ENCODE data around the gene IRGC. TPM values are rescaled to one million over a fixed set of nuclear protein-coding genes. Genes with fewer than 3 reads are reported as not detected.

The IRGC gene
- polyA plus RNA-seq, 2 of the 4 experiments (the other 2 are of a cell fraction): not detected

DNA sequence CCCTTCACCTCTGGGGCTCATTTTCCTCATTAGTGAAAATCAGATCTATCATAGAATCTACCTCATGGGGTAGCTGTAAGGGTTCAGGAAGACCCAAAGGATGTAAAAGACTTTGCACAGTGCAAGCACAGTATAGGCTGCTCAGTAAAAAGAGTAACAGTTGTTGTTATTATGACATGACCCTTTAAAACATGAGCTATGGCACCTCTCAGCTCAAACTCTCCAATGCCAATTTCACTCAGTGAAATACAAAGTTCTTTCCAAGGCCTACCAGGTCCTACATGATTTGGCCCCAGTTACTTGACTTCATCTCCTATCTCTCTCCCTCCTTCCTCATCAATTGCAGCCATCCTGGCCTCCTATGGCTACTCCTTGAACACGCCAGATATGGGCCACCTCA is 34.0 kb downstream of the IRGC start:
- ChIA-PET CTCF (interaction anchor here (0.7 to 2.1 kb wide), 6 partner anchors 12 to 81 kb away, joined by 3 to 5 read pairs (median 4); partner anchors contain the start of gene PLAUR), POLR2A (no interaction called here)
- no peak for DNase-seq (ENCODE audit: low read depth in 1 of 2, low spot score in 1 of 2)
- no peaks in the 10 kb centered on the region for H3K9me3 ChIP-seq
- TF ChIP-seq SREBF2 (IDR thresholded peaks at IDR 0.05) (no peak), ZFP36 (IDR thresholded peaks at IDR 0.05; ENCODE audit: borderline replicate concordance, partially characterized antibody) (no peak), ZC3H11A (IDR thresholded peaks at IDR 0.05) (no peak), NPAS2 (CRISPR knock-in tag; IDR thresholded peaks at IDR 0.05; ENCODE audit: borderline replicate concordance) (no peak), MAZ (IDR thresholded peaks at IDR 0.05; ENCODE audit: borderline replicate concordance, low read depth, low read length) (no peak), GATA3 (IDR thresholded peaks at IDR 0.05; ENCODE audit: borderline replicate concordance) (no peak), NR3C1 (IDR thresholded peaks at IDR 0.05) (no peak), PHF8 (IDR thresholded peaks at IDR 0.05; ENCODE audit: borderline replicate concordance, low read depth) (no peak), RARB (CRISPR knock-in tag; IDR thresholded peaks at IDR 0.05) (no peak)
- TF ChIP-seq, protein P1, sequence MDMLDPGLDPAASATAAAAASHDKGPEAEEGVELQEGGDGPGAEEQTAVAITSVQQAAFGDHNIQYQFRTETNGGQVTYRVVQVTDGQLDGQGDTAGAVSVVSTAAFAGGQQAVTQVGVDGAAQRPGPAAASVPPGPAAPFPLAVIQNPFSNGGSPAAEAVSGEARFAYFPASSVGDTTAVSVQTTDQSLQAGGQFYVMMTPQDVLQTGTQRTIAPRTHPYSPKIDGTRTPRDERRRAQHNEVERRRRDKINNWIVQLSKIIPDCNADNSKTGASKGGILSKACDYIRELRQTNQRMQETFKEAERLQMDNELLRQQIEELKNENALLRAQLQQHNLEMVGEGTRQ (IDR thresholded peaks at IDR 0.05): no peak
- TF ChIP-seq, protein P2, sequence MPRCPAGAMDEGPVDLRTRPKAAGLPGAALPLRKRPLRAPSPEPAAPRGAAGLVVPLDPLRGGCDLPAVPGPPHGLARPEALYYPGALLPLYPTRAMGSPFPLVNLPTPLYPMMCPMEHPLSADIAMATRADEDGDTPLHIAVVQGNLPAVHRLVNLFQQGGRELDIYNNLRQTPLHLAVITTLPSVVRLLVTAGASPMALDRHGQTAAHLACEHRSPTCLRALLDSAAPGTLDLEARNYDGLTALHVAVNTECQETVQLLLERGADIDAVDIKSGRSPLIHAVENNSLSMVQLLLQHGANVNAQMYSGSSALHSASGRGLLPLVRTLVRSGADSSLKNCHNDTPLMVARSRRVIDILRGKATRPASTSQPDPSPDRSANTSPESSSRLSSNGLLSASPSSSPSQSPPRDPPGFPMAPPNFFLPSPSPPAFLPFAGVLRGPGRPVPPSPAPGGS (IDR thresholded peaks at IDR 0.05): no peak
- no peak for FAIRE-seq
- no peak overlapping the region for H3K4me3 ChIP-seq
- peaks cover 23% of the 10 kb centered on the region for H3K4me1 ChIP-seq
- no peak for ATAC-seq
- WGBS (ENCODE audit: missing lambda C conversion rate): 93% methylated on average over 1 of the region's 1 CpG
- no peak overlapping the region for H3K4me2 ChIP-seq
- no peak overlapping the region for H3K27ac ChIP-seq

DNA sequence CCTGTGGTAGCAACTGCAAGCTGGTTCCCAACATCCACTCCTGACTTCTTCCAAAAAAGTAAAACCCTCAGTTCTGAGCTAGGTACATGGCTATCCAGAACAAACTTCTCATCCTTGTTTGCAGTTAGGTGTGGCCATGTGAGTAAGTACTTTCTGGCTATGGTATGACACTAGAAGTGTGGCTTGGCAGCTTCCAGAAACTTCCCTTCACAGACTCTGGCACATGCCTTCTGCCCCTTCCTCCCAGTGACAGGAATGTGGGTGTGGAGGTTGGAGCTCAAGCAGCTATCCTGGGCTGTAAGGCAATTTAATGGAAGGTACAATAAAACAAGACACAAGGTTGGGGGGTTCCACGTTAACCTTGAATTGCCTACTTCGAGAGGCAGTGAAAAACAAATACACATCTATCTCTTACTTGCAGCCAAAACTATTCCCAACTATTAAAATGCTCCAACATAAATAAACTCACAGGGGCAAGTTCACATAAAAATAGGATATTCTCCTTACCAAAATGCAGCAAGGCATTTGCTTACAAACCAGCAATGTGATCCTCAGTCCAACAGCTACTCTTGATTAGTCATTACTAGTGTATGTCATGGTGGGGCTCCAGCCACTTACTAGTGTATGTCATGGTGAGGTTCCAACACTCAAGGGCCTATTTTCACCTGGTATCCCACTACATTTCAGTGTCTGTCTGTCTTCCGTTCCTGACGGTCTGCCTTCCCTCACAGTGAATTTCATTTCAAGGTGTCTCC is 35.8 kb downstream of the IRGC start:
- Histone ChIP-seq H3K27ac (peak overlapping the region in 1 of 2 experiments; percentile 94; a peak in 3 of 6 replicates), H3K4me1 (peaks cover 33% of the 10 kb centered on the region), H3K4me3 (no peak overlapping the region), H3K9me3 (no peaks in the 10 kb centered on the region), H3K4me2 (peak overlapping the region; percentile 93; the same call in 2 of the 3 replicates)
- DNase-seq (ENCODE audit: low read depth in 1 of 2, low spot score in 1 of 2): no peak
- POLR2A ChIA-PET: interaction anchor here (0.6 to 1.5 kb wide), 2 partner anchors 16 to 83 kb away, joined by 3 read pairs; no protein-coding TSS in a partner anchor
- WGBS (ENCODE audit: missing lambda C conversion rate): 92% methylated on average over 4 of the region's 4 CpGs
- CTCF ChIA-PET: interaction anchor here (1.6 to 22.3 kb wide), 5 partner anchors 11 to 83 kb away, joined by 4 to 565 read pairs (median 96); partner anchors contain the start of gene KCNN4
- TF ChIP-seq, protein P3, sequence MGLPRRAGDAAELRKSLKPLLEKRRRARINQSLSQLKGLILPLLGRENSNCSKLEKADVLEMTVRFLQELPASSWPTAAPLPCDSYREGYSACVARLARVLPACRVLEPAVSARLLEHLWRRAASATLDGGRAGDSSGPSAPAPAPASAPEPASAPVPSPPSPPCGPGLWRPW (IDR thresholded peaks at IDR 0.05): no peak
- TF ChIP-seq CHD4 (IDR thresholded peaks at IDR 0.05; ENCODE audit: borderline replicate concordance) (no peak), TFCP2L1 (CRISPR knock-in tag; IDR thresholded peaks at IDR 0.05) (no peak), RNF2 (IDR thresholded peaks at IDR 0.05; ENCODE audit: borderline replicate concordance, low read depth) (no peak), NR3C1 (IDR thresholded peaks at IDR 0.05) (no peak), RFX5 (IDR thresholded peaks at IDR 0.05) (no peak), KDM1A (IDR thresholded peaks at IDR 0.05; ENCODE audit: low read depth) (no peak), ZFP36 (IDR thresholded peaks at IDR 0.05; ENCODE audit: borderline replicate concordance, partially characterized antibody) (no peak), NPAS2 (CRISPR knock-in tag; IDR thresholded peaks at IDR 0.05; ENCODE audit: borderline replicate concordance) (no peak), SMC3 (IDR thresholded peaks at IDR 0.05) (no peak), FOSB (CRISPR knock-in tag; IDR thresholded peaks at IDR 0.05) (no peak)
- TF ChIP-seq, protein P4, sequence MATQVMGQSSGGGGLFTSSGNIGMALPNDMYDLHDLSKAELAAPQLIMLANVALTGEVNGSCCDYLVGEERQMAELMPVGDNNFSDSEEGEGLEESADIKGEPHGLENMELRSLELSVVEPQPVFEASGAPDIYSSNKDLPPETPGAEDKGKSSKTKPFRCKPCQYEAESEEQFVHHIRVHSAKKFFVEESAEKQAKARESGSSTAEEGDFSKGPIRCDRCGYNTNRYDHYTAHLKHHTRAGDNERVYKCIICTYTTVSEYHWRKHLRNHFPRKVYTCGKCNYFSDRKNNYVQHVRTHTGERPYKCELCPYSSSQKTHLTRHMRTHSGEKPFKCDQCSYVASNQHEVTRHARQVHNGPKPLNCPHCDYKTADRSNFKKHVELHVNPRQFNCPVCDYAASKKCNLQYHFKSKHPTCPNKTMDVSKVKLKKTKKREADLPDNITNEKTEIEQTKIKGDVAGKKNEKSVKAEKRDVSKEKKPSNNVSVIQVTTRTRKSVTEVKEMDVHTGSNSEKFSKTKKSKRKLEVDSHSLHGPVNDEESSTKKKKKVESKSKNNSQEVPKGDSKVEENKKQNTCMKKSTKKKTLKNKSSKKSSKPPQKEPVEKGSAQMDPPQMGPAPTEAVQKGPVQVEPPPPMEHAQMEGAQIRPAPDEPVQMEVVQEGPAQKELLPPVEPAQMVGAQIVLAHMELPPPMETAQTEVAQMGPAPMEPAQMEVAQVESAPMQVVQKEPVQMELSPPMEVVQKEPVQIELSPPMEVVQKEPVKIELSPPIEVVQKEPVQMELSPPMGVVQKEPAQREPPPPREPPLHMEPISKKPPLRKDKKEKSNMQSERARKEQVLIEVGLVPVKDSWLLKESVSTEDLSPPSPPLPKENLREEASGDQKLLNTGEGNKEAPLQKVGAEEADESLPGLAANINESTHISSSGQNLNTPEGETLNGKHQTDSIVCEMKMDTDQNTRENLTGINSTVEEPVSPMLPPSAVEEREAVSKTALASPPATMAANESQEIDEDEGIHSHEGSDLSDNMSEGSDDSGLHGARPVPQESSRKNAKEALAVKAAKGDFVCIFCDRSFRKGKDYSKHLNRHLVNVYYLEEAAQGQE (IDR thresholded peaks at IDR 0.05): no peak
- TF ChIP-seq, protein P2 (IDR thresholded peaks at IDR 0.05): no peak
- TF ChIP-seq, protein P5, sequence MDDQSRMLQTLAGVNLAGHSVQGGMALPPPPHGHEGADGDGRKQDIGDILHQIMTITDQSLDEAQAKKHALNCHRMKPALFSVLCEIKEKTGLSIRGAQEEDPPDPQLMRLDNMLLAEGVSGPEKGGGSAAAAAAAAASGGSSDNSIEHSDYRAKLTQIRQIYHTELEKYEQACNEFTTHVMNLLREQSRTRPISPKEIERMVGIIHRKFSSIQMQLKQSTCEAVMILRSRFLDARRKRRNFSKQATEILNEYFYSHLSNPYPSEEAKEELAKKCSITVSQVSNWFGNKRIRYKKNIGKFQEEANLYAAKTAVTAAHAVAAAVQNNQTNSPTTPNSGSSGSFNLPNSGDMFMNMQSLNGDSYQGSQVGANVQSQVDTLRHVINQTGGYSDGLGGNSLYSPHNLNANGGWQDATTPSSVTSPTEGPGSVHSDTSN (IDR thresholded peaks at IDR 0.05): no peak
- ATAC-seq: no peak
- FAIRE-seq: no peak
